ENCODE measurements around the gene KCNN3.

KCNN3 gene

DNA sequence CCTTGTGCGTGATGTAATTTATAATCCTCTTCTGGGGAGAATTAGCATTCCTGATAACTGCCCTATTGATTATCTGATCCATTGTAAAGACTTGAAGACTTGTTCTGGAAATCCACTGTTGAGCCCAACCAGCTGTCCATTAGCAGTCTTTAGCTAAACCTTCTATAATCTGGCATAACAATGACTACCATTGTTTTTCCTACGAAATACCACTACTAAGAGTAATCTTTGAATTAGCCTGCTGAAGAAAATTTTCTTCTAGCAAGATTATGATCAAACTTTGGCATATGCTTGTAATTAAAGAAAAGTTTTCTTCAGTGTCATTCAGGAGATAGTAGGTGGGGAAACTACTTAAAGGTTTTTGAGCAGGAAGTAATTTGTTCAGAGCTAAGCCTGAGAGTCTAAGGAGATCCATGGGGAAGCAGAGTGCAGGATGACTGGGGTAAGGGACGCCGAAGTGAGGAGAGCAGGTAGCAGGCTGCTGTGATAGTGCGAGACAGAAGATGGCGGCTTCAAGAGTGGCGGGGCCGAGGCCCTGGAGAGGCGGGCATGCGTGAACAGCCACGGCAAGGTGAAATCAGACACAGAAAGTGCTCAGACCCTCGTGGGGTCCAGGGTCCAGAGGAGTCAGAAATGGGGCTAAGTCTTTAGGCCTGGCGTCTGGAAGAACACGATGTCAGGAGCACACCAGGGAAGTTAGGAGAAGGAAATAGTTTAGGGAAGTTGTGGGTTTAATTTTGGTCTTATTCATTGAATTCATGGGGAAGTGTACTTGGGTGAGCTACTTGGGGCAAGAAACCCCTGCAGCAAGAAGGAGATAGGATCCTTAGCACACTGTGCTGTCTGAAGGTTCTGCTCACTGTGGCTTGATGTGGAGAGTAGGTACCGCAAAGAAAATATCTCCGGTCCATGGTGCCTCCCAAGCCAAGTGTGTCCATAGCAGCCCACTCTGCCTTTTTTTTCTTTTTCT lies 149.5 kb downstream of the KCNN3 start:
- Histone ChIP-seq H3K9me3 (ENCODE audit: control insufficient read depth, low read length) (no peaks in the 10 kb centered on the region), H3K36me3 (ENCODE audit: control insufficient read depth, insufficient read depth, low read length) (no peaks in the 10 kb centered on the region), H3K4me3 (ENCODE audit: extremely low read depth, insufficient read depth, low read length, poor library complexity, severe bottlenecking) (no peak overlapping the region), H3K4me1 (ENCODE audit: control insufficient read depth, insufficient read depth, low read length, poor library complexity, severe bottlenecking) (no peaks in the 10 kb centered on the region), H3K27ac (ENCODE audit: low read depth, low read length, severe bottlenecking) (no peak overlapping the region)
- 92 to 97% methylated on average over 9 to 13 of the region's 16 CpGs for WGBS, 2 experiments (ENCODE audit: insufficient coverage in 2 of 2)

DNA sequence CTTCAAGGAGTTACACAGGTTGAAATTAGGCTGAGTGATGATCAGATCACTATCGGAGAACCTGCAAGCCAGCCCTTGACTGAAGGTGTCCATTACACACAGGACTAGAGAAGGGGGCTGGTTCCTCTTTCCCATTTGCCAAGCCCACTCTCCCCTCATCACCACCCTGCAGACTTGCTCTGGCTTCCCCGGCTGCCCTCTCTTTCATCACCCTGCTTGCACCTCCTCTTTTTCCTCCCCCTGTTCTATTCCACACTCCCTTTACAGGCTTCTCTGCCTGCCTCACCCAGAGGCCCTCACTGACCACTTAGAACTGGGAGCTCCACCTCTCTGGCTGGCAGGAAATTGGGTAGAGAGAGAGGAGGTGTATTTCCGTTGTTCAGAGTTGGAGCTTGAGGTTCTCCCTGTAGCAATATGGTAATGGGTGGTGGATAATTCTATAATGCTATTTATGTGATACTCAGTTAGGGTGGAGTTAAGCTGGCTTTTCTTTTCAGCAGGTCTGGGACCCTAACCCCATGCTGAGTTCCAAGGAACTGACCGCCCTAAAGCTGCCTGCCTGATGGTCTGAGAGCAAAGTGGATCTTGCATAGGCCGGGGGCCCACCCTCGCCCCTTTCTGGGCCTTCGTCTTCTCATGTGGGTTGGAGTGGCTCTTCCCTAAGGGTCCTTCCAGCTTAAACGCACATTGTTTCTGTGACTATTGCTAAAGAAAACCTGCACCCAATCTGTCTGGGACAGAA lies 150.3 kb downstream of the KCNN3 start:
- Histone ChIP-seq H3K9me3 (ENCODE audit: control insufficient read depth, low read length) (no peaks in the 10 kb centered on the region), H3K4me1 (ENCODE audit: control insufficient read depth, insufficient read depth, low read length, poor library complexity, severe bottlenecking) (no peaks in the 10 kb centered on the region), H3K27ac (ENCODE audit: low read depth, low read length, severe bottlenecking) (no peak overlapping the region), H3K4me3 (ENCODE audit: extremely low read depth, insufficient read depth, low read length, poor library complexity, severe bottlenecking) (no peak overlapping the region), H3K36me3 (ENCODE audit: control insufficient read depth, insufficient read depth, low read length) (no peaks in the 10 kb centered on the region)
- 87 to 95% methylated on average over 4 to 8 of the region's 8 CpGs for WGBS, 2 experiments (ENCODE audit: insufficient coverage in 2 of 2)

DNA sequence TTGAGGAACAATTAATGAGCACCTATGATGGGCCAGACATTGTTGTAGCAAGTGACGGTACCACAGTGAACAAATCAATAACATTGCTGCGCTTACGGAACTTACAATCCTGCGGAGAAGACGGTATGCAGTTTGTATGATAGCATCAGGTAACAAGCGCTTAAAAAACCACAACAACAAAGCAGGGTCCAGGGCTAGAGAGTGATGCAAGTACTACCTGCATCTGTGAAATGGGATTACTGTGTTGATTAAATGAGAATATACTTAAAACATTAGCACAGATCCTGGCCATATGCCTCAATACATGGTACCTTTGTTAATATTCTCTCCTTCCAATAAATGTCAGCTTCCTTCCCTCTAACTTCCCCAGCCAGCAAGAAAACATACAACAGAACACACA lies 151.5 kb downstream of the KCNN3 start:
- WGBS, 2 experiments (ENCODE audit: insufficient coverage in 2 of 2) = 87 to 98% methylated on average over 3 to 6 of the region's 6 CpGs

DNA sequence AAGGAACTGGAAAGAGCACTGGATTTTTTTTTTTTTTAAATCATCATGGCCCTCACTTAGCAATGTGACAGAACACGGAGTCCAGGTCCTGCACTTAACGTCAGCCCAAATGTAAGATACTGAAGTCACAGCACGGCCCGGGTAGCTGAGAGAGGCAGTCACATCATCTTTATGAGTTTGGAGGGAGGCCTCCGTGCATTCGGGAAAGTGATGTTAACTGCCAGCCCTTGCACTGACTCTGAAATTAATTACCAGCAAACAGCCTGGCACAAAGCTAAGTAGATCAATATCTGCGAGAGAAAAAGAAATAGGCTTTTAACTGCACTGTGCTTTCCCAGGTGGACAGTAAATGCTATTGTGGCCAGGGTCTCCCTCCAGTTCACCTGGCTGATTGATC lies 152.6 kb downstream of the KCNN3 start:
- no peaks in the 10 kb centered on the region for H3K9me3 ChIP-seq (ENCODE audit: control insufficient read depth, low read length)
- no peak overlapping the region for H3K27ac ChIP-seq (ENCODE audit: low read depth, low read length, severe bottlenecking)
- WGBS, 2 experiments (ENCODE audit: insufficient coverage in 2 of 2) = 88 to 89% methylated on average over 5 to 7 of the region's 7 CpGs
- H3K36me3 ChIP-seq (ENCODE audit: control insufficient read depth, insufficient read depth, low read length) = no peaks in the 10 kb centered on the region
- H3K4me1 ChIP-seq (ENCODE audit: control insufficient read depth, insufficient read depth, low read length, poor library complexity, severe bottlenecking) = no peaks in the 10 kb centered on the region
- no peak overlapping the region for H3K4me3 ChIP-seq (ENCODE audit: extremely low read depth, insufficient read depth, low read length, poor library complexity, severe bottlenecking)

More for the DNA sequence above, 151.5 kb downstream of the KCNN3 start:
- H3K4me3 ChIP-seq (ENCODE audit: extremely low read depth, insufficient read depth, low read length, poor library complexity, severe bottlenecking) = no peak overlapping the region
- no peaks in the 10 kb centered on the region for H3K9me3 ChIP-seq (ENCODE audit: control insufficient read depth, low read length)
- H3K27ac ChIP-seq (ENCODE audit: low read depth, low read length, severe bottlenecking) = no peak overlapping the region
- no peaks in the 10 kb centered on the region for H3K36me3 ChIP-seq (ENCODE audit: control insufficient read depth, insufficient read depth, low read length)
- H3K4me1 ChIP-seq (ENCODE audit: control insufficient read depth, insufficient read depth, low read length, poor library complexity, severe bottlenecking) = no peaks in the 10 kb centered on the region

DNA sequence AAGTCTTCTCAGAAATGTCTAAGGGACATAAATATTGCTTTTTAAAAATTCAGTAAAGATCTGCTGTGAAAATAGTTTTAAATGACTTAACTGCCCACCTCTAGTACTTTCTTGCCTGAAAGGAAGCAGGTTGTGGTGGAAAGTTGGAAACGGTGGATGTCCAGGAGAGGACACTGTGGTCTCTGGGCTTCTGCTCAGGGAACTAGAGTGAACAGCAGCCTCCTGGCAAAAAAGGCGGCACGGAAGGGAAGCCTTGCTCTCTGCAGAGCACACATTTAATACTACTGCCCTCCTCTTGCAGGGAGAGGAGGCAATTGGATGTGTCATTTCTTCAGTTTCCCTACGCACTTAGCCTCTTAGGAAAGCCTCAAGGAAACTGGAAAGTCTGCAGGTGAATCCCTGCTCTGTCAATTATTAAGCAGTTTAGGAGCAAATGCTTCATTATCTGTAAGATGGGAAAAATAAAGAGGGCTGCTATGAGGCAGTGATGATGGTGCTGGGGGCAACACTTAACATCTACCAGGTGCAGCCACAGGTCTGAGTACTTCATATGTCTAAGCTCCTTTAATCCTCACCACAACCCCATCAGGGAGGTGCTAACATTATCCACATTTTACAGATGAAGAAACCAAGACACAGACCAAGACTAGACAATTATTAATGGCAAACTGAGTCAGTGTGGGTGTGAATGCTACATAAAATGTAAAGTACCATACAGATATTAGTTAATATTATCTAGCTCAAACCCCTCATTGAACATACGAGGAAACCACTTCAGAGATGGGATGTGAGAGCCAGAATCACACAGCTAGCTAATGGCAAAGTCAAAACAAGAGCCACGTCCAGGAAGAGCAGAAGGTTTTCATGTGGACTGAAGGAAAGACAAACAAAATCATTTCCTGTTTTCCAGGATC lies 153.2 kb downstream of the KCNN3 start:
- WGBS, 2 experiments (ENCODE audit: insufficient coverage in 2 of 2) = 74 to 100% methylated on average over 2 to 3 of the region's 6 CpGs
- H3K4me3 ChIP-seq (ENCODE audit: extremely low read depth, insufficient read depth, low read length, poor library complexity, severe bottlenecking) = no peak overlapping the region
- no peaks in the 10 kb centered on the region for H3K9me3 ChIP-seq (ENCODE audit: control insufficient read depth, low read length)
- H3K36me3 ChIP-seq (ENCODE audit: control insufficient read depth, insufficient read depth, low read length) = no peaks in the 10 kb centered on the region
- no peaks in the 10 kb centered on the region for H3K4me1 ChIP-seq (ENCODE audit: control insufficient read depth, insufficient read depth, low read length, poor library complexity, severe bottlenecking)
- H3K27ac ChIP-seq (ENCODE audit: low read depth, low read length, severe bottlenecking) = no peak overlapping the region

DNA sequence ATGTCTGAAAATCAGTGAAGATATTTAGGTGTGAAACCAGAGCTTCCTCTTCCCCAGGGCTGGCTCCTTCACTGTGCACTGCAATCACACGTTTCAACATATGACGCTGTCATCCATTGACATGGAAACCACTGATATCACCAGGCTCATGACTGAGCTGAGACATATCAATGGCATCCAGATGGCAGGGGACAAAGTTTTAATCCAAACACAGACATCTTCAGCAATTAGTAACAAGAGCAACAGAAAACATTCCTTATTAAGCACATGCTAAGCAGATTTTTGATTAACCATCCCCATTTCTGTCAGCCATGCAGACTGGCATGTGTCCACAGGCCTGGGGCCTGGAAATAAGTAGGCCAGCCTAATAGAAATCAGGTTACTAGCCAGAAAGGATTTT lies 154.1 kb downstream of the KCNN3 start:
- Histone ChIP-seq H3K4me1 (ENCODE audit: control insufficient read depth, insufficient read depth, low read length, poor library complexity, severe bottlenecking) (no peaks in the 10 kb centered on the region), H3K36me3 (ENCODE audit: control insufficient read depth, insufficient read depth, low read length) (no peaks in the 10 kb centered on the region), H3K4me3 (ENCODE audit: extremely low read depth, insufficient read depth, low read length, poor library complexity, severe bottlenecking) (no peak overlapping the region), H3K27ac (ENCODE audit: low read depth, low read length, severe bottlenecking) (no peak overlapping the region), H3K9me3 (ENCODE audit: control insufficient read depth, low read length) (no peaks in the 10 kb centered on the region)
- 100% methylated on average over 2 of the region's 2 CpGs for WGBS, 2 experiments (ENCODE audit: insufficient coverage in 2 of 2)

DNA sequence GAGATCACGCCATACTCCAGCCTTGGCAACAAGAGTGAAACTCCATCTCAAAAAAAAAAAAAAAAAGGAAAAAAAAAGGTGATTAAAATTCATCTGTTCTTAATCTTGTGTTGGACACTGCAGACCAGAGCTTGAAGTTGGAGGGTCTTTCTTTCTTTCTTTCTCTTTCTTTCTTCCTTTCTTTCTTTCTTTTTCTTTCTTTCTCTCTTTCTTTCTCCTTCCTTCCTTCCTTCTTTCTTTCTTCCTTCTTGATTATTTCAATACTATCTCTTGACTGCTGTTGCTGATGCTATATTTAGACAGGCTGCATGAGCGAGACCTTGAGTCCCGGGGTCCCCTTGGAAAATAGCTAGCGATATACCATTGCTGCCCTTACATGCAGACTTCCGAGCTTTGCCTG lies 154.7 kb downstream of the KCNN3 start:
- Histone ChIP-seq H3K9me3 (ENCODE audit: control insufficient read depth, low read length) (no peaks in the 10 kb centered on the region), H3K36me3 (ENCODE audit: control insufficient read depth, insufficient read depth, low read length) (no peaks in the 10 kb centered on the region), H3K27ac (ENCODE audit: low read depth, low read length, severe bottlenecking) (no peak overlapping the region), H3K4me1 (ENCODE audit: control insufficient read depth, insufficient read depth, low read length, poor library complexity, severe bottlenecking) (no peaks in the 10 kb centered on the region), H3K4me3 (ENCODE audit: extremely low read depth, insufficient read depth, low read length, poor library complexity, severe bottlenecking) (no peak overlapping the region)
- WGBS, 2 experiments (ENCODE audit: insufficient coverage in 2 of 2) = 93 to 97% methylated on average over 3 to 4 of the region's 5 CpGs

DNA sequence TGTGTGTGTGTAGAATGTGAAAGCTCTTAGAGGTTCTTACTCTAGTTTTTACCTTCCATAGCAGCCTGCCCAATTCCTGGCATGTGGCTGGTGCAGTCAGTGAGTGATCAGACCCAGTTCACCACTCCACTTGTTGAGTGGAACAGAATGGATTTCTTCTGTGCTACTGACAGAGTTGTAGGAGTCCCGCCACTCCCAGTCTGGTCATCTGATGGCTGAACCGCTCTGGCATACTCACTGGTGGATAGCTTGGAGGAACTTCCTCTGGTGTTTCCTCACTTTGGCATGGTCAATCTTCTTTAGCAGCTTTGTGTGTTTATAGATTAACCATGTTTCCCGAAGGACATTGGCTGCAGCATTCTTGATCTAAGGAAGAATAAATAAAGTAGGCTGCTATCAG lies 155.4 kb downstream of the KCNN3 start:
- Histone ChIP-seq H3K36me3 (ENCODE audit: control insufficient read depth, insufficient read depth, low read length) (no peaks in the 10 kb centered on the region), H3K4me3 (ENCODE audit: extremely low read depth, insufficient read depth, low read length, poor library complexity, severe bottlenecking) (no peak overlapping the region), H3K27ac (ENCODE audit: low read depth, low read length, severe bottlenecking) (no peak overlapping the region), H3K4me1 (ENCODE audit: control insufficient read depth, insufficient read depth, low read length, poor library complexity, severe bottlenecking) (no peaks in the 10 kb centered on the region), H3K9me3 (ENCODE audit: control insufficient read depth, low read length) (no peaks in the 10 kb centered on the region)
- WGBS, 2 experiments (ENCODE audit: insufficient coverage in 2 of 2) = 88 to 92% methylated on average over 3 of the region's 3 CpGs

DNA sequence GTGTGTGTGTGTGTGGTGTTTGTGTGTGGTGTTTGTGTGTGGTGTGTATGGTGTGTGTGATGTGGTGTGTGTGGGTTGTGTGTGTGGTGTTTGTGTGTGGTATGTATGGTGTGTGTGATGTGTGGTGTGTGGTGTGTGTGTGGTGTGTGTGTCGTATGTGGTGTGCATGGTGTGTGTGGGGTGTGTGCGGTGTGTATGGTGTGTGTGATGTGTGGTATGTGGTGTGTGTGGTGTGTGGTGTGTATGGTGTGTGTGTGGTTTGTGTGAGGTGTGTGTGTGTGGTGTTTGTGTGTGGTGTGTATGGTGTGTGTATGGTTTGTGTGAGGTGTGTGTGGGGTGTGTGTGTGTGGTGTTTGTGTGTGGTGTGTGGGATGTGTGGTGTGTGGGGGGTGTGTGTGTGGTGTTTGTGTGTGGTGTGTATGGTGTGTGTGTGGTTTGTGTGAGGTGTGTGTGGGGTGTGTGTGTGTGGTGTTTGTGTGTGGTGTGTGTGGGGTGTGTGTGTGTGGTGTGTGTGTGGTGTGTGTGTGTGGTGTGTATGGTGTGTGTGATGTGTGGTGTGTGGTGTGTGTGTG lies 155.9 kb downstream of the KCNN3 start:
- 20 to 85% methylated on average over 1 to 2 of the region's 2 CpGs for WGBS, 2 experiments (ENCODE audit: insufficient coverage in 2 of 2)
- Histone ChIP-seq H3K4me3 (ENCODE audit: extremely low read depth, insufficient read depth, low read length, poor library complexity, severe bottlenecking) (no peak overlapping the region), H3K9me3 (ENCODE audit: control insufficient read depth, low read length) (no peaks in the 10 kb centered on the region), H3K4me1 (ENCODE audit: control insufficient read depth, insufficient read depth, low read length, poor library complexity, severe bottlenecking) (no peaks in the 10 kb centered on the region), H3K27ac (ENCODE audit: low read depth, low read length, severe bottlenecking) (no peak overlapping the region), H3K36me3 (ENCODE audit: control insufficient read depth, insufficient read depth, low read length) (no peaks in the 10 kb centered on the region)

DNA sequence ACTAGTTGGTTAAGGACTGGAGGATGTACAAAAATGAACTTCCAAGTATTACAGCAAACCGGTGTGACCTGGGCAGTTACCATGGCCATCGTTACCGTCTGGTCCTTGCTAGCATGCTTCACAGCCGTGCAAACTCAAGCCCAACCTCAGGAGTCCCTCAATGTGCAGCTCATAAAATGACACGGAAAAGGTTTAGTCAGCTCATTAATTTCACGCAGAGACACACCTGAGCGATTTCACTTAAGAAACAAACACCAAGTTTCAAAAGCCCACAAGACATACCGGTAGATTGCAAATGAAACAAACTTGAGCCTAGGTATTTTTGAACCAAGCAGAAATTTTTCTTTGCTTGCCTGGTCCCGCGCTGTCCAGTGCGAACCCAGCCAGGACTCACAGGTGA lies 157.1 kb downstream of the KCNN3 start:
- 95 to 96% methylated on average over 11 of the region's 11 CpGs for WGBS, 2 experiments (ENCODE audit: insufficient coverage in 2 of 2)
- Histone ChIP-seq H3K9me3 (ENCODE audit: control insufficient read depth, low read length) (no peaks in the 10 kb centered on the region), H3K4me3 (ENCODE audit: extremely low read depth, insufficient read depth, low read length, poor library complexity, severe bottlenecking) (no peak overlapping the region), H3K4me1 (ENCODE audit: control insufficient read depth, insufficient read depth, low read length, poor library complexity, severe bottlenecking) (no peaks in the 10 kb centered on the region), H3K36me3 (ENCODE audit: control insufficient read depth, insufficient read depth, low read length) (no peaks in the 10 kb centered on the region), H3K27ac (ENCODE audit: low read depth, low read length, severe bottlenecking) (no peak overlapping the region)

All from mesodermal cell (in vitro differentiated cells).